ENCODE results near the gene ADNP2.
A peak's percentile ranks its signal among the peaks of the same experiment; 100 is the strongest.

Gene ADNP2

GRCh38 chr18:80182855-80183254 lies 73.8 kb downstream of the ADNP2 start:
- no peak for DNase-seq (ENCODE audit: insufficient read length, low spot score)
- FAIRE-seq, result no peak
- TF ChIP-seq POU2F2 (IDR thresholded peaks at IDR 0.05; ENCODE audit: low read depth, low read length), result no peak
- no peak for TF ChIP-seq TAF1 (IDR thresholded peaks at IDR 0.05; ENCODE audit: low read depth, low read length)
- no peak for TF ChIP-seq POLR2A (IDR thresholded peaks at IDR 0.05; ENCODE audit: low read depth, low read length)
- TF ChIP-seq POLR2AphosphoS5 (IDR thresholded peaks at IDR 0.05; ENCODE audit: low read depth, low read length), result no peak
- no peak for TF ChIP-seq SPI1 (IDR thresholded peaks at IDR 0.05; ENCODE audit: low read depth, low read length)
- TF ChIP-seq PAX5 (IDR thresholded peaks at IDR 0.05; ENCODE audit: insufficient read depth, low read length, severe bottlenecking), result no peak

GRCh38 chr18:80183273-80184050 lies 74.4 kb downstream of the ADNP2 start:
- DNase-seq (ENCODE audit: insufficient read length, low spot score) (no peak), FAIRE-seq (no peak)
- TF ChIP-seq POLR2A (IDR thresholded peaks at IDR 0.05; ENCODE audit: low read depth, low read length), result no peak
- TF ChIP-seq POLR2AphosphoS5 (IDR thresholded peaks at IDR 0.05; ENCODE audit: low read depth, low read length), result no peak
- TF ChIP-seq TAF1 (IDR thresholded peaks at IDR 0.05; ENCODE audit: low read depth, low read length), result no peak
- TF ChIP-seq SPI1 (IDR thresholded peaks at IDR 0.05; ENCODE audit: low read depth, low read length), result no peak
- TF ChIP-seq PAX5 (IDR thresholded peaks at IDR 0.05; ENCODE audit: insufficient read depth, low read length, severe bottlenecking), result no peak
- no peak for TF ChIP-seq POU2F2 (IDR thresholded peaks at IDR 0.05; ENCODE audit: low read depth, low read length)

- FAIRE-seq (no peak), DNase-seq (ENCODE audit: insufficient read length, low spot score) (no peak)
- no peak for TF ChIP-seq POU2F2 (IDR thresholded peaks at IDR 0.05; ENCODE audit: low read depth, low read length)
- no peak for TF ChIP-seq SPI1 (IDR thresholded peaks at IDR 0.05; ENCODE audit: low read depth, low read length)
- TF ChIP-seq PAX5 (IDR thresholded peaks at IDR 0.05; ENCODE audit: insufficient read depth, low read length, severe bottlenecking), result no peak
- TF ChIP-seq POLR2A (IDR thresholded peaks at IDR 0.05; ENCODE audit: low read depth, low read length), result no peak
- TF ChIP-seq TAF1 (IDR thresholded peaks at IDR 0.05; ENCODE audit: low read depth, low read length), result no peak
- no peak for TF ChIP-seq POLR2AphosphoS5 (IDR thresholded peaks at IDR 0.05; ENCODE audit: low read depth, low read length)
These were observed 75.2 kb downstream of the ADNP2 start for GRCh38 chr18:80184243-80184772.

GRCh38 chr18:80185545-80185944 lies 76.5 kb downstream of the ADNP2 start:
- DNase-seq (ENCODE audit: insufficient read length, low spot score) (no peak), FAIRE-seq (peak; percentile 77)
- no peak for TF ChIP-seq POU2F2 (IDR thresholded peaks at IDR 0.05; ENCODE audit: low read depth, low read length)
- no peak for TF ChIP-seq POLR2AphosphoS5 (IDR thresholded peaks at IDR 0.05; ENCODE audit: low read depth, low read length)
- no peak for TF ChIP-seq TAF1 (IDR thresholded peaks at IDR 0.05; ENCODE audit: low read depth, low read length)
- TF ChIP-seq PAX5 (IDR thresholded peaks at IDR 0.05; ENCODE audit: insufficient read depth, low read length, severe bottlenecking), result no peak
- no peak for TF ChIP-seq POLR2A (IDR thresholded peaks at IDR 0.05; ENCODE audit: low read depth, low read length)
- no peak for TF ChIP-seq SPI1 (IDR thresholded peaks at IDR 0.05; ENCODE audit: low read depth, low read length)

- FAIRE-seq (no peak), DNase-seq (ENCODE audit: insufficient read length, low spot score) (no peak)
- no peak for TF ChIP-seq TAF1 (IDR thresholded peaks at IDR 0.05; ENCODE audit: low read depth, low read length)
- no peak for TF ChIP-seq POLR2A (IDR thresholded peaks at IDR 0.05; ENCODE audit: low read depth, low read length)
- TF ChIP-seq POLR2AphosphoS5 (IDR thresholded peaks at IDR 0.05; ENCODE audit: low read depth, low read length), result no peak
- no peak for TF ChIP-seq POU2F2 (IDR thresholded peaks at IDR 0.05; ENCODE audit: low read depth, low read length)
These were observed 79.0 kb downstream of the ADNP2 start for GRCh38 chr18:80187956-80188642.

GRCh38 chr18:80188643-80189530 lies 79.8 kb downstream of the ADNP2 start:
- no peak for TF ChIP-seq POU2F2 (IDR thresholded peaks at IDR 0.05; ENCODE audit: low read depth, low read length)
- no peak for TF ChIP-seq POLR2AphosphoS5 (IDR thresholded peaks at IDR 0.05; ENCODE audit: low read depth, low read length)
- TF ChIP-seq TAF1 (IDR thresholded peaks at IDR 0.05; ENCODE audit: low read depth, low read length), result no peak
- TF ChIP-seq SPI1 (IDR thresholded peaks at IDR 0.05; ENCODE audit: low read depth, low read length), result no peak
- TF ChIP-seq POLR2A (IDR thresholded peaks at IDR 0.05; ENCODE audit: low read depth, low read length), result no peak
- no peak for TF ChIP-seq PAX5 (IDR thresholded peaks at IDR 0.05; ENCODE audit: insufficient read depth, low read length, severe bottlenecking)
- no peak for FAIRE-seq
- no peak for DNase-seq (ENCODE audit: insufficient read length, low spot score)

GRCh38 chr18:80189531-80189865 lies 80.4 kb downstream of the ADNP2 start:
- FAIRE-seq, result no peak
- no peak for DNase-seq (ENCODE audit: insufficient read length, low spot score)
- no peak for TF ChIP-seq POLR2AphosphoS5 (IDR thresholded peaks at IDR 0.05; ENCODE audit: low read depth, low read length)
- TF ChIP-seq POLR2A (IDR thresholded peaks at IDR 0.05; ENCODE audit: low read depth, low read length), result no peak
- no peak for TF ChIP-seq TAF1 (IDR thresholded peaks at IDR 0.05; ENCODE audit: low read depth, low read length)
- no peak for TF ChIP-seq SPI1 (IDR thresholded peaks at IDR 0.05; ENCODE audit: low read depth, low read length)
- TF ChIP-seq POU2F2 (IDR thresholded peaks at IDR 0.05; ENCODE audit: low read depth, low read length), result no peak
- TF ChIP-seq PAX5 (IDR thresholded peaks at IDR 0.05; ENCODE audit: insufficient read depth, low read length, severe bottlenecking), result no peak
